NCI-H128 (cell line): ENCODE data around the gene RAP1GAP2.
"Not testable (repeated sequence)": the region's sequence is repeated elsewhere in the genome, so short reads cannot be mapped to it uniquely, and the experiment has no call there.

Experiments used
- DNase-seq: peaks from one replicate; lab custom pipeline; 2025; ENCODE audit not compliant: unreplicated experiment; lab: John Stamatoyannopoulos, UW

The RAP1GAP2 gene

GRCh38 chr17:2964028-2964356, 167.8 kb downstream of the RAP1GAP2 start:
- no peak for DNase-seq

- no peak for DNase-seq
These were observed 168.1 kb downstream of the RAP1GAP2 start for GRCh38 chr17:2964370-2964769.

GRCh38 chr17:2964831-2965230, 168.6 kb downstream of the RAP1GAP2 start:
- DNase-seq, result no peak

- DNase-seq, result no peak
These were observed 169.7 kb downstream of the RAP1GAP2 start for GRCh38 chr17:2965621-2966595.

GRCh38 chr17:2967515-2967914, 171.3 kb downstream of the RAP1GAP2 start:
- DNase-seq, result no peak

GRCh38 chr17:2971851-2972250, 175.6 kb downstream of the RAP1GAP2 start:
- no peak for DNase-seq

- no peak for DNase-seq
These were observed 176.5 kb downstream of the RAP1GAP2 start for GRCh38 chr17:2972749-2973148.

- DNase-seq, result no peak
These were observed 178.1 kb downstream of the RAP1GAP2 start for GRCh38 chr17:2974347-2974746.

- no peak for DNase-seq
These were observed 179.3 kb downstream of the RAP1GAP2 start for GRCh38 chr17:2975469-2975958.

GRCh38 chr17:2977157-2977556, 180.9 kb downstream of the RAP1GAP2 start:
- DNase-seq, result no peak

GRCh38 chr17:2978116-2978515, 181.9 kb downstream of the RAP1GAP2 start:
- no peak for DNase-seq

- no peak for DNase-seq
These were observed 182.8 kb downstream of the RAP1GAP2 start for GRCh38 chr17:2978991-2979390.

- DNase-seq, result no peak
These were observed 184.1 kb downstream of the RAP1GAP2 start for GRCh38 chr17:2980211-2980903.

GRCh38 chr17:2980904-2981246, 184.6 kb downstream of the RAP1GAP2 start:
- DNase-seq, result no peak

GRCh38 chr17:2981325-2981724, 185.1 kb downstream of the RAP1GAP2 start:
- DNase-seq, result no peak

- DNase-seq, result no peak
These were observed 186.6 kb downstream of the RAP1GAP2 start for GRCh38 chr17:2982854-2983253.

- DNase-seq, result no peak
These were observed 187.0 kb downstream of the RAP1GAP2 start for GRCh38 chr17:2983255-2983654.

GRCh38 chr17:2985318-2985717, 189.1 kb downstream of the RAP1GAP2 start:
- DNase-seq, result no peak

- no peak for DNase-seq
These were observed 190.7 kb downstream of the RAP1GAP2 start for GRCh38 chr17:2986925-2987324.

GRCh38 chr17:2989396-2989795, 193.2 kb downstream of the RAP1GAP2 start:
- not testable (repeated sequence) for DNase-seq

- DNase-seq, result no peak
These were observed 193.6 kb downstream of the RAP1GAP2 start for GRCh38 chr17:2989855-2990254.

- DNase-seq, result no peak
These were observed 194.2 kb downstream of the RAP1GAP2 start for GRCh38 chr17:2990396-2990795.
